GM12891 (cell line): ENCODE results near the gene WNK1.

Experiments used
- DNase-seq: peaks from one replicate; pipeline ENCODE4 v3.0.0; 2011; ENCODE audit warnings: low spot score; ENCODE audit not compliant: insufficient read length
- FAIRE-seq: peaks from 2 replicates; lab custom pipeline; 2011; peaks lifted over from hg19 to GRCh38; lab: Jason Lieb, UNC
- PAX5 ChIP-seq: IDR thresholded peaks from 2 replicates; pipeline ENCODE4 v1.6.1; 2011; ENCODE audit warnings: low read length, moderate library complexity, mild to moderate bottlenecking; ENCODE audit not compliant: insufficient read depth, severe bottlenecking
- POLR2A ChIP-seq: IDR thresholded peaks from 2 replicates; pipeline ENCODE4 v1.6.1; 2011; ENCODE audit warnings: low read depth, low read length, control low read depth
- POLR2AphosphoS5 ChIP-seq: IDR thresholded peaks from 2 replicates; pipeline ENCODE4 v1.6.1; 2011; ENCODE audit warnings: low read depth, low read length, control low read depth
- POU2F2 ChIP-seq: IDR thresholded peaks from 2 replicates; pipeline ENCODE4 v1.6.1; 2011; ENCODE audit warnings: low read depth, mild to moderate bottlenecking, control low read depth, low read length, moderate library complexity
- SPI1 ChIP-seq: IDR thresholded peaks from 2 replicates; pipeline ENCODE4 v1.6.1; 2011; ENCODE audit warnings: low read depth, low read length, control low read depth
- TAF1 ChIP-seq: IDR thresholded peaks from 2 replicates; pipeline ENCODE4 v1.6.1; 2011; ENCODE audit warnings: low read depth, low read length, control low read depth

WNK1 gene

GRCh38 chr12:724194-724855 lies 28.1 kb upstream of the WNK1 start:
- FAIRE-seq = peak; percentile 87
- TF ChIP-seq SPI1 (peak; percentile 75), PAX5 (no peak), TAF1 (no peak), POLR2A (no peak), POLR2AphosphoS5 (no peak), POU2F2 (no peak)
- DNase-seq = no peak

- DNase-seq = no peak
- no peak for TF ChIP-seq TAF1
- TF ChIP-seq PAX5 = no peak
- no peak for TF ChIP-seq POLR2AphosphoS5
- no peak for TF ChIP-seq POU2F2
- no peak for TF ChIP-seq POLR2A
- no peak for TF ChIP-seq SPI1
- FAIRE-seq = no peak
Observed at GRCh38 chr12:725076-725475, 27.3 kb upstream of the WNK1 start.

GRCh38 chr12:726281-727140 lies 25.9 kb upstream of the WNK1 start:
- no peak for TF ChIP-seq TAF1
- TF ChIP-seq POU2F2 = no peak
- no peak for TF ChIP-seq SPI1
- TF ChIP-seq POLR2AphosphoS5 = no peak
- no peak for TF ChIP-seq POLR2A
- no peak for TF ChIP-seq PAX5
- no peak for FAIRE-seq
- no peak for DNase-seq

GRCh38 chr12:727321-727720 lies 25.1 kb upstream of the WNK1 start:
- TF ChIP-seq SPI1 (no peak), POLR2AphosphoS5 (no peak)
- FAIRE-seq (no peak), DNase-seq (no peak)

- FAIRE-seq (peak; percentile 35), DNase-seq (no peak)
- TF ChIP-seq TAF1 (no peak), POU2F2 (no peak), POLR2A (no peak), POLR2AphosphoS5 (no peak), SPI1 (no peak), PAX5 (no peak)
Observed at GRCh38 chr12:728781-729180, 23.6 kb upstream of the WNK1 start.

- no peak for TF ChIP-seq PAX5
- DNase-seq = no peak
- FAIRE-seq = no peak
Observed at GRCh38 chr12:729221-729620, 23.2 kb upstream of the WNK1 start.

- TF ChIP-seq POU2F2 (no peak), PAX5 (no peak), TAF1 (no peak), POLR2AphosphoS5 (no peak), POLR2A (no peak), SPI1 (no peak)
- no peak for FAIRE-seq
- DNase-seq = no peak
Observed at GRCh38 chr12:730550-730949, 21.8 kb upstream of the WNK1 start.

GRCh38 chr12:737122-737739 lies 15.1 kb upstream of the WNK1 start:
- TF ChIP-seq POLR2AphosphoS5 (no peak), SPI1 (no peak), TAF1 (no peak), POLR2A (no peak), PAX5 (no peak), POU2F2 (no peak)
- FAIRE-seq = no peak
- no peak for DNase-seq

GRCh38 chr12:738712-739111 lies 13.7 kb upstream of the WNK1 start:
- TF ChIP-seq PAX5 (no peak), POU2F2 (no peak), POLR2A (no peak), SPI1 (no peak), POLR2AphosphoS5 (no peak), TAF1 (no peak)
- FAIRE-seq = peak; percentile 26
- no peak for DNase-seq

GRCh38 chr12:739349-739748 lies 13.0 kb upstream of the WNK1 start:
- FAIRE-seq (no peak), DNase-seq (no peak)
- no peak for TF ChIP-seq TAF1
- TF ChIP-seq SPI1 = no peak
- no peak for TF ChIP-seq POLR2AphosphoS5
- TF ChIP-seq POLR2A = no peak
- no peak for TF ChIP-seq PAX5
- no peak for TF ChIP-seq POU2F2
